Bone marrow (tissue), 2 donors: ENCODE results near the gene P2RY1.

Experiments
- DNase-seq, 2 donors: peaks; one replicate each; lab custom pipeline; 2025; lab: John Stamatoyannopoulos, UW

Gene P2RY1, protein sequence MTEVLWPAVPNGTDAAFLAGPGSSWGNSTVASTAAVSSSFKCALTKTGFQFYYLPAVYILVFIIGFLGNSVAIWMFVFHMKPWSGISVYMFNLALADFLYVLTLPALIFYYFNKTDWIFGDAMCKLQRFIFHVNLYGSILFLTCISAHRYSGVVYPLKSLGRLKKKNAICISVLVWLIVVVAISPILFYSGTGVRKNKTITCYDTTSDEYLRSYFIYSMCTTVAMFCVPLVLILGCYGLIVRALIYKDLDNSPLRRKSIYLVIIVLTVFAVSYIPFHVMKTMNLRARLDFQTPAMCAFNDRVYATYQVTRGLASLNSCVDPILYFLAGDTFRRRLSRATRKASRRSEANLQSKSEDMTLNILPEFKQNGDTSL

DNA sequence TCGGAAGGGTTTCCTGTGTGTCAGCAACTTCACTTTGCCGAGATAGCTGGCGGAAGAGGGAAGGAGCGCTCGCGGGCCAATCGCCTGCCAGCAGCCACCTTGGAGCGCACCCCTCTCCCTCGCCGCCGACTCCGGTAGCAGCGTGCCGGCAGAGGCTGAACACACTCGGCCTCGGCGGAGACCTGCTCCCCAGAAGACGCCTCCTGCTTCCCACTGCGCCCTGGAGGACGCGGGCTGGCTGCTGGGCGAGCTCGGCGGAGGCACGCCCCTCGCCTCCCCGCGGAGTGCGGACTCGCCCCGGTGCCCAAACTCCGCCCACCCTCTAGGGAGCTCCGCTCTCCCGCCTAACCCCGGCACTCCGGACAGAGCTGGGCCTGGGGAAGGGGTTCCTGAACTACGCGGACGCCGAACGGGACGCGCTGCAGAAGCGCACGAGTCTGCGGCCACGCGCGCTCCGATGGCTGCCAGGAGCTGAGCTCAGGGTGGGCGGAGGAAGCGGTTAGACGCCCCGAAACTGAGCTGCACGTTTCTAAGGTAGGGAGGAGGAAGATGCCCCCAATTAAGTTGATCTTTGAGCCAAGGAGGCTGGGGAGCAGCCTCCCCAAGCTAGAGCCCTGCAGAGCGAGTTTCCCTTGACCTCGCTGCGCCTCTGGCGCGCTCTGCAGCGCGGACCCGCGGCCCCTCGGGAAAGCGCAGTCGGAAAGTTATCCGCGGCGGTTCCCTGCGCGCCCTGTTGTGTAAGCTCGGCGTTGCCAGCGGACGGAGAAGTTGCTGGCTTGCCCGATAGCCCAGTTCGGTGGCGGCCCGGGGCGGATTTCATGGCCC lies at the start of gene P2RY1:
Gene P2RY1, plus strand, starts transcription at position 356 of the 825 bp plus-strand sequence. CDS start 652 bp downstream, outside the sequence.
- peak; percentile 82 to 84 for DNase-seq

DNA sequence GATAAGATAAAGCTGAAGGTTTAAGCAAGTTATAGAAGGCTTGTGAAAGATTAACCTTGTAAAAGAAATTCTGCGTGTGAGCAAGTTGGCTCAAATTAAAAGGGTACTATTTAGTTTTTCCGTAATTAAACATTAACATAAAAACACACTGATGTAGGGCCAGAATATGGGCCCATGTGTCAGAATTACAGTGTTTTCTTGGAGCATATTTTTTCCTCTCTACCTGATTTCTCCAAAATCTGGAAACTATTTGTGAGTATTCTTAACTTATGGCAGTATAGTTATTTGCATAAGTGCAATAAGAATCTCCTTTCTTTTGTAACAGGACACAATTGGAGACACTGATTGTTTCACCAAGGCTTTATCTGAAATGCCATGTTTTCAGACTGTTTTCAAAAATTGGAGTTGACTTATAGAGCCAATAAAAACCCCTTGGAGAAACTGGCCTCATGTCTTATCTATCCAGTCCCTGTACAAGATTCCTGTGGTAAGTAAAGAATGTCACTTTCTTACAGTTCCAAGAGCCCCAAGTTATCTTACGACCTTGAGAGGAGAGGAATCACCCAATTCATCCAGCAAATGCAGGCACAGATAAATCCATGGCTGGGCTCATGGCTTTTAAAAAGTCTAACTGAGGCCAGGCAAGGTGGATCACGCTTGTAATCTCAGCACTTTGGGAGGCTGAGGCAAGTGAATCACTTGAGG lies 47.8 kb upstream of the P2RY1 start:
- no peak for DNase-seq

DNA sequence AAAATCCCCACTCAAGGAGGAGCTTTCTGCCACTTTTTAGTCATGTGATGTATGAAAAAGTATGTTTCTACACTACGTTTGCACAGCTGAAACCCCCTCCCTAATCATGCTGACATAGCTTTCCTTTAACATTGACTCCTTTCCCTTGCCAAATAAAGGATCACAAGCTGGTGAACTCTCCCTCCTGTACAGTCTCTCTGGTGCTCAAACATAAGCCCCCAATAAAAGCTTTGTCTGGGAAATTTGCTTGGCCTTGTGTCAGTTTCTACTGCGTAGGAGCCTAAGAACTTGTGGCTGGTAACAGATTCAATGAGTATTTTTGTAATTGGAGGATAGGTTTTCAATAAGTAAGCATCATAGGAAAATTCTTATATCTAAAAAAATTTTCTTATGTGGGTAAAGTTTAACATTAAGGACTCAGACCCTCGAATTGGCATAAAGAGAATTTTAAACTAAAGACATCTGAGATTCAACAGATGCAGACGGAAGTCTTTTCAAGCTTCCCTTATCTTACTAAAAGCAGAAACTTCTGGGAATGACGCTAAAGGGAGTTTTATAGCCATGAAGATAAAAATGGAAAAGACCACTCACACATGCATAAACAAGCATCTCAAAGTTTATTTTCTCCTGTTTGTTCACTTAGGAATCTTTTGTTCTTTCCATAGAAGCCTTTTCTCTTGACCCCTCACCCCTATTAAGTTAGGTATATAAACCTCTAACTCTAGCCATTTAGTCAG lies 44.1 kb upstream of the P2RY1 start:
- DNase-seq = no peak

DNA sequence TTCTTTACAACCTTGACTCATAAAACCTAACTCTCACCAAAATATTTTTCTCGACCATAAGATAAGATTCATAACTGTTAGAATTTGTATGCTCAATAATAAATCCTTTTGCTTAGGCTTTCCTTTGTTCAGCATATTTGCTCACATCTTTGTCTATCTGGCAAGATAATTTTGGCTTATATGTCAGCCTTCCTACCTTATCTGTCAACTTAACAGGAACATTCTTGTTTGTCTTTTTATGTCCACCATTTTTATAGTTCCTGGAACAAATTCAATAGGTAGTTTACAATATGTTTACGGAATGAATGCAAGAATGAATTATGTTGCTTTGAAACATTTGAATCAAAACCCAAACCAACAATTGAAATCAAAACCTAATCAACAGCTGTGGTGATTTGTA lies 41.0 kb upstream of the P2RY1 start:
- DNase-seq = no peak

DNA sequence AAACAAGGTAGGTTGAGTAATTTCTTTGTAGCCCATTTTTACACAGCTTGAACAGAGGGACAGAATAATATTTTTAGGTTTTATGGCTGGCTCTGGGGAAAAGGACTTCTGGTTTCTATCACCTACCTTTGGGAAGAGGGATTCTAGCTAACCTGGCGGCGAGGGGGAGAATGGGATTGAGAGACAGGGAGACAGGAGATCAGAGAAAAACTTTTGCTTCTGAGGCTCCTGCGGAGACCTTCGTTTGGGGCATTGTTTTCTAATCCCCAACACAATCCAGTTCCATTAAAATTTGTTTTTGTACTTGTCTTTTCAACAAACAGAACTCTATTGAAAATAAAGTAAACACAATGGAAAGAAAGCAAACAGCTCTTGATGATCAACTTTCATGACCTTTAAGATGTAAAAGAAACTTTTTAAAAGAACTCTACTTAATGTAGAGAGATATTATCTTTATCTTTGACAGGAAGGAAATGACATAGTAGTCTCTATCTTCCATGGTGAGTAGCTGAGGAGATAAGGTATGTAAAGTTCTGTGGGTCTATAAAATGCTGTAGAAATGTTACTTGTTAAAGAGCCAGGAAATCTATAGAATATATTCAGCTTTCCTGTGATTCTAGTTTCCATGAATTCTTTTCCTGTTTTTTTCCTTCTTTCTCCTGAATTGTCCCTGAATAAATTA lies 37.0 kb upstream of the P2RY1 start:
- no peak for DNase-seq

DNA sequence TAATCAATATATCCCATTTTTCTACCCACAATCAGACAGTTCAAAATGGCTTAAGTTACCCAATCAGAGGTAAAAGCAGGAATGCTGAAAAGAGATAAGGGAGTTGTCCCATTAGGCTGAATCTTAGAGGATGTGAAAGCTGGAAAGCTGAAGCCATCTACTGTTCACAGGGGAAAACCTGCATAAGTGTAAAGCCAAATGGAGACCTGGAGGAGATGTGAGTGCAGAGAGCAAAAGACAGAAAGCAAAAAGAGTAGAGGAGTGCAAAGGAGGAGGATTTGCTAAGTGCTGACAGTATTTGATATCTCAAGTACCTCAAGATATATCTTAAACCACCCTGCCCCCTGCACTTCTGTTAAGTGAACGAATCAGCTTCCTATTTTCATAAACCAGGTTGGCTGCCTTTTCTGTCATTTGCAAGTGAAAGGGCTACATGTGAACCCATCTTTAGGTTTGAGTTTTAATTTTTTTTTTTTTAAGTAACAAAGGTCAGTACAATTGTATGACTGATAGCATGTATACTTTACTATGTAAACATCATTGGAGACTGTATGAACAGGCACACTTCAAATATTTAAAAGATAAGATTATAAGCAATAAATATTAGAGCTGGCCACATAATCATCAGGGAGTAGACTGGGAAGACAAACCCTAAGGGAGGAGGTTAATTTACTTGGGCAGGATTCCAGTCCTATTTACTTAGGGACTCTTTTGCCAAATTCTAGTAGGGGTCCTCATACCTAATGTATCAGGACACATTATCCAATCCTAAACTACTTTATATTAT lies 22.8 kb upstream of the P2RY1 start:
- DNase-seq = no peak

DNA sequence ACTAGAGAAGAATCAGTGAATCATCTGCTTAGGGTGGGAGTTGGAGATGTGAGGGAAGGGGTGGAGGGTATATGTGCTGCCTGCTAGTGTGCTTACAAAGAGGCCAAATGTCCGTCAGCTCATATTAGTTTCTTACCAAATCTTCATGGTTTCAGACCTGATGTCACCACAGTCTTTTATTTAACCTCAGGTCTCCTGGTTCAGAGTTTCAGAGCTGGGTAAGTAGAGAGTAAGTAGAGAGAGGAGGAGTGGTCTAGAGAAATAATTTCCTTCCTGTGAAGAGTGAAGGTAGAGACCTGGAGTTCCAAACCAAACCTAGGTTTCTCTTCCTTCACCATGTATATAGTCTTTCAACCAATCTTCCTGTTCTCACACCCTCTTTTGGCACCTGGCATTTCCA lies 17.5 kb upstream of the P2RY1 start:
- no peak for DNase-seq

DNA sequence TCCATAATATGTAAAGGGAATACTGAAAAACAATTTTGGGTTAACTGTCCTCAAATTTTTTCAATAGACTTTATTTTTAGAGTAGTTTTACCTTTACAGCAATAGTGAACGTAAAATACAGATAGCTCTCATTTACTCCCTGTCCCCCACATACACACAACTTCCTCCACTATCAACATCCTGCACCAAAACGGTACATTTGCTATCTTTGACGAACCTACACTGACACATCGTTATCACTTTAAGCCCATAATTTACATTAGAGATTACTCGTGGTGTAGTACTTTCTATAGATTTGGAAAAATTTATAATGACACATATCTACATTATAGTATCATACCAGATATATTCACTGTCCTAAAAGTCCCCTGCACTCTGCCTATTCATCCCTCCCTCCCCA lies 16.9 kb upstream of the P2RY1 start:
- no peak for DNase-seq

DNA sequence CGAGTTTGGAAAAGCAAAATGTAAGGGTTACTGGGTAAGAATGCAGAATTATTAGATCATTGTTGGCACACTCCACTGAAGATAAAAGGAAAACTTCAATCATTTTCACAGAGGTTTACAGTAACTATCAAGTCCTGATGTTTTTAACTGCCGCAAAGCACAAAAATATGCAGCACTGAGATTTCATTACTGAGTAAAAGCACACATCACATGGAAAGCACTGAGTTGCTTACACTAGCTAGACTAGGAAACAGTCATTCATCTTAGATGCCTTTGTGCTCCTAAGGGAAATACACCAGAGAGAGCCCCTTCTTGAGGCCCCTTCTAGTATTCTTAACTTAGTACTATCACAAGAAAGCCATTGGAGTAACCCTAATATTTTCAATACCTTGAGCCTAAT lies 11.8 kb upstream of the P2RY1 start:
- no peak for DNase-seq

DNA sequence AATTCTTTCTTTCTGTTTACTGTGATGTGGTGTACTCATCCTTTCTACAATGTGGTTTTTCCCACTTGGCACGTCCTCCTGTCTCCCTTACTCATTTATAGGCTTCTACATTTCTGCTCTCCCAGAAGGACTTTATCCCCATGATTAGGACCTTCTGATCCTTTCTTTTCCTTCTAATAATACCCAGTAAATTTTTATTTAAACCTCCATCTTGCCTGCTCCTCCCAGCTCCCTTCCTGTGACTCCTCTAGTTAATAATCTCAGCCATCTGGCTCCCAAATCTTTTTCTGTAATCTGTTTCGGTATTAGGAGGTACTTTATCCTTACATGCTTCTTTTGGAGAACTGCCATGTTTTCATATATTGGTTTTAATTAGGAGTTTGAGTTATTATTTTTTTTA lies 11.2 kb upstream of the P2RY1 start:
- no peak for DNase-seq

DNA sequence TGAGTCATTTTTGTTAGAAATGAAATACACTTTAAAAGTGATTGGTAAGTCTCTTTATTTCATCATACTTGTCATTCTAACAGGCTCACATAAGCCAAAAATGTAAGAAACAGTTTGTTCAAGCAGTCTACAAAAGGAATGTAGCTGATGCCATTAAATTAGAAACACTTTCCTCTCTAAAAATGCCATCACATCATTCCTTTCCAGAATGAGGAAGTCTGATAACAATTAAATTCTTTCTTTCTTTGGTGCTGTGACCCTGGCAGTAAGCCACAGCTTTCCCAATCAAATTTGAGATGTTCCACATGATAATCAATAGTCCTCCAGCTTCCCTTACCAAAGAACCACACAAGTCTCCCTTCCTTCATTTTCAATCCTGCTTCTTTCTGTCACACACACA lies 9.4 kb upstream of the P2RY1 start:
- DNase-seq = no peak

DNA sequence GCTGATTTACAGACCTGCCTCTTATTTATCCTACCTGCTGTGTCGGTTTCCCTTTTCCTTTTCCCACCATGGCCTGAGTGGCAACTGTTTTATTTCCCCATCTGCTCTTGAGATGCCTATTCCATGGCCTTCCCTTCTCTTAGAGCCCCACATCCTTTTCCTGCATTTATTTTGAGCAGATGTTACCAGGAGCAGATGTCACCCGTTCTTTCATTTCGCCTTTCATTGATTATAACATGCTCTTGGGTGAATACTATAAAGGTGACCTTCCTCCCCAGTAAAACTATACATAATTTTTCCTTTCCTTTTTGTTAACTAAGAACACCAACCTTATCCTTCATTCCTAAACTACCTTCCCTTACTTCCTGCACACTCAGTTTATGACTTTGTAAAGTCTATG lies 8.5 kb upstream of the P2RY1 start:
- DNase-seq = no peak

DNA sequence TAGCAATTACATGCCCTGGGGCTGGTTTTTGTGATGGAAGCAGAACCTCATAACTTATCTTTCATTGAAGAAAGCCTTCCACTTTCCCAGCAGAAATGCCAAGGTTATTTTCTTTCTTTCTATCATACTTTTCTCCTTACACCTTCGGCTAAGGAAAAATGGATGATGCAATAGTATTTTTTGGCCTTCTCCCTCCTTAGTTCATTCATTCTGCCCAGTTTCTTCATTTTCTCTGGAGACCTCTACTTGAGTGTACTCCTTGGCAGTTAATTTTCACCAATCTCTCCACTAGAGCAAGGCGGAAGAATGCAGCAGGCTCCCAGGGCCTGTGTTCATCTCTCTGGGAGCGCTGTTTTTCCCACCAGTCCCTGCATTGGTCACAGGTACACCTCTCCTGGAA lies 7.6 kb upstream of the P2RY1 start:
- no peak for DNase-seq

DNA sequence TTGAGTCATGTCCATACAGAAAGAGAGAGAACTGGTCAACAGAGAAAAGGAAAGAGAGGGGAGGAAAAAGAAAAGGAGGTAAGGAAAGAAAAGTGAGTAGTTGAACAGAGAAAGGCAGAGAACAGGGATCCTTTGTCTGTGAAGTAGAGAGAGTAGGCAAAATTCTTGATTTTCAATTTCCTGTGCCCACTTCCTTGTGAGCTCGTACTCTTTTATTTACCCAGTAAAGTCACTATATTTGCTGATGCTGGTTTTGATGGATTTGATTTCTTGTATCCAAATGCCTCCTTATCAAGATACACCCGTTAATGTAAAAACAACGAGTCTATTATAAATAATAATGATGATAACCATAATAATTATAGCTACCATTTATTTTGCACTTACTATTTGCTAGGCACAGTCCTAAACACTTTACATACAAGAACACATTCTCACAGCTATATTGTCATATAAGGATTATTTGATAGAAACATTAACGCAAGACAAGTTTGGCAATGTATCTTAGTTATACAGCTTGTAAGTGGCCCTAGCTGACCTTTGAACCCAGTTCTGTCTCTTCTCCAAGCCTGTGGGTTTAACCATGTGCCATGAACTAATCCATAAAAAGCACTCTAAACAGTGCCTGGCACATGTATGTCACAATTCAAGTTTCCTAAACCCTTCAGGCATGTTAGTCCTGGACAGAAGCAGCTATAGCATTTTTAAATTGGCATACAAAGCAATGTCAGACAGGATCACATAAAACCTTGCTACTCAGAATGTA lies 6.7 kb upstream of the P2RY1 start:
- DNase-seq = no peak

DNA sequence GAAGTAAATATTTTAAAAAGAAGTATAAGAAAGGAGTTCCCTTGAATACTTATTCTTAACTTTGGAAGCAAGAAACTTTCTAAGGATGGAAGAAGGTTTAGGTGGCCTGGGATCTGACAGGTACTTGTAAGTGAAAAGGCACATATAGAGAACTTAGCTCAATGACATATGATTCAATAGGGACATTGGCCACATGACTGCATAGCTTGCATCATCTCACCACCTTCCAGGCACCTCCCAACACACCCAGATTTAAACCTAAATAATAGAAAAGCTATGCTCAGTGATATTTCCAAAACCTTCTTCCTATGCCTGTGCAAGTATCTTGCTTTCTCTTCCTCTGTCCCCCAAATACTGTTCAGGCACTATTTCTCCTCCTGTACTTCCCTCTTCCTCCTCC lies 4.7 kb upstream of the P2RY1 start:
- DNase-seq = no peak

DNA sequence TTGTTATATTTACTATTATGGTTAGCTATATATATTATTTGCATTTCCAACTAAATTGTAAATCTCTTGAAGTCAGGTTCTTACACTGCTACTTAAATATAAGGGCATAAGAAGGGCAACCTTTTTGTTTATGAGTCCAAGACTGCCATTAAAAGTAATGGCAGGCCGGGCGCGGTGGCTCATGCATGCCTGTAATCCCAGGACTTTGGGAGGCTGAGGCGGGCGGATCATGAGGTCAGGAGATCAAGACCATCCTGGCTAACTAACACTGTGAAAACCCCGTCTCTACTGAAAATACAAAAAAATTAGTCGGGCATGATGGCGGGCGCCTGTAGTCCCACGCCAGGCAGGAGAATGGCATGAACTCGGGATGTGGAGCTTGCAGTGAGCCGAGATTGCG lies 2.9 kb upstream of the P2RY1 start:
- DNase-seq = no peak

DNA sequence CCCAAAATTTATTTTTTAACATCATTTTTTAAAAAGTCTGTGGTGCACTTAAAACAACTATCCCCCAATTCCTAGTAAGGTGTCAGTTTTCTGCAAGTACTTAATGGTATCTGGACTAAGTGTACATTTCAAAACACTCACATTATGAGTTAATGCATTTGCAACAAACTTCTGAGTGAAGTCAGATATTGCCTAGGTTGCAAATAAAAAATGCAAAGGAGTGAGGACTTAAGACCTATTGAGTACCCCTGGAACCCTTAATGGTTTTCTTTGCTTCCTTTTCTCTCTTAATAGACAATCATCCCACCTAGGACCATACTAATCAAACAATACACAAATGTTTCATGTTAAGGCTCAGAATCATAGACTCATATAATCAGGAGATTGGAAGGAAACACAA lies 1.8 kb upstream of the P2RY1 start:
- DNase-seq = no peak

DNA sequence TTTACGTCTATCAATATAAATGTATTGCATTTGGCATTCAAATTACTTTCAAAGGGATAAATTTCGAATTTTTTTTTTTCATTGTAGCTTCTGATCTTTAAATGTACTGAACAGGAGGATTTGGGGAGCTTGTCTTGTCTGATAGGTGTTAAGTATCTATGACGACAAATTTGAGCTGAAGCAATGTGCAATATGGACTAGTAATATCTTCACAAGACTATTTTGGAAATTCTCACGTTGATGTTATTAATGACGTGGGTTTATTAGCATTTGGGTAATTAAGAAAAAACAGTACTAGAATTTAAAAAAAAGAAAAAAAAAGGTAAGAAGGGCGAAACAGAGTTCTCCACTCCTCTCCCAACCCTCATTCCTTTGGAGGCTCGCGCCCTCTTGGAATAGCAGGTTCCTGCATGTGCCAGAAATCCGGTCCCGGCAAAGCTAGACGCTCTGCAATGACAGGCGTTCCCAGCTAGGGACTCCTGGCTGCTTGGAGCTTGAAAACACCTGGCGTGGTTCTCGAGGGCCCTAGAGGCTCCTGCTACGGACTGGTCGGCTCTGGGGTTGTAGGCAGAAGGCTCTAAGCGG lies 648 bp upstream of the P2RY1 start:
- DNase-seq = no peak

DNA sequence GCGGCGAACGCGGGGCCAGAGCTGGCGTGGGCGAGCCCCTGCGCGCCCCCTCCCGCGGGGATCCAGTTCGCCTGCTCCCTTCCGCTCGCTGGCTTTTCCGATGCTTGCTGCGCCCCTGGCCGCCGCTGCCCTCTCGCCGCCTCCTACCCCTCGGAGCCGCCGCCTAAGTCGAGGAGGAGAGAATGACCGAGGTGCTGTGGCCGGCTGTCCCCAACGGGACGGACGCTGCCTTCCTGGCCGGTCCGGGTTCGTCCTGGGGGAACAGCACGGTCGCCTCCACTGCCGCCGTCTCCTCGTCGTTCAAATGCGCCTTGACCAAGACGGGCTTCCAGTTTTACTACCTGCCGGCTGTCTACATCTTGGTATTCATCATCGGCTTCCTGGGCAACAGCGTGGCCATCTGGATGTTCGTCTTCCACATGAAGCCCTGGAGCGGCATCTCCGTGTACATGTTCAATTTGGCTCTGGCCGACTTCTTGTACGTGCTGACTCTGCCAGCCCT lies 721 bp downstream of the P2RY1 start:
- DNase-seq = no peak
